Stimulated activated CD4-positive, alpha-beta T cell treated with anti-CD3 and anti-CD28 coated beads, Interleukin-1b, Interleukin-23, amount 100 ng/mL, for 24 hours (primary cell): ENCODE data around the gene ANO9.

Experiments used
- DNase-seq, 4 experiments: peaks; one replicate each; pipeline ENCODE4 v3.0.0-alpha.2; 2020; ENCODE audit warnings: low read depth in 4 of 4, low spot score in 1 of 4

ANO9 gene

GRCh38 chr11:452916-453527 is 11.2 kb upstream of the ANO9 start:
- DNase-seq: no peak

GRCh38 chr11:452203-452744 is 10.5 kb upstream of the ANO9 start:
- DNase-seq: no peak

GRCh38 chr11:451738-452137 is 9.9 kb upstream of the ANO9 start:
- DNase-seq: no peak

GRCh38 chr11:450809-451451 is 9.1 kb upstream of the ANO9 start:
- peak in 2 of 4 experiments; percentile 46 to 61 for DNase-seq

- peak; percentile 80 to 94 (median 88) for DNase-seq
These were observed 8.3 kb upstream of the ANO9 start, which contains the start of gene PTDSS2 for GRCh38 chr11:449889-450808. Gene PTDSS2 (plus strand): TSS chr11:450279. CDS start chr11:450456, 177 bp downstream.

GRCh38 chr11:447923-448731 is 6.3 kb upstream of the ANO9 start:
- peak; percentile 95 to 98 (median 98) for DNase-seq

GRCh38 chr11:446891-447290 is 5.1 kb upstream of the ANO9 start:
- DNase-seq: no peak

- no peak for DNase-seq
These were observed 4.2 kb upstream of the ANO9 start for GRCh38 chr11:445765-446588.

GRCh38 chr11:444396-445144 is 2.8 kb upstream of the ANO9 start:
- no peak for DNase-seq

- DNase-seq: no peak
These were observed 1.9 kb upstream of the ANO9 start for GRCh38 chr11:443542-444199.

GRCh38 chr11:442611-443081 is 835 bp upstream of the ANO9 start:
- no peak for DNase-seq

GRCh38 chr11:441043-441417 is 781 bp downstream of the ANO9 start:
- no peak for DNase-seq

GRCh38 chr11:440065-441042 is 1.5 kb downstream of the ANO9 start:
- DNase-seq: no peak

- no peak for DNase-seq
These were observed 2.3 kb downstream of the ANO9 start for GRCh38 chr11:439315-440064.

- no peak for DNase-seq
These were observed 3.5 kb downstream of the ANO9 start for GRCh38 chr11:438101-438844.
